ENCODE results near the gene SV2B. TPM values are rescaled to one million over a fixed set of nuclear protein-coding genes. Genes with fewer than 3 reads are reported as not detected.

The SV2B gene
- total and polyA plus RNA-seq, 12 donors: 0.16 to 7.5 (median 3.0) TPM

- TF ChIP-seq POLR2A (IDR thresholded peaks at IDR 0.05): no peak
- TF ChIP-seq CTCF (IDR thresholded peaks at IDR 0.05): no peak
- H3K4me1 ChIP-seq (replicated peaks in 1 of 2): no peaks in the 10 kb centered on the region
- no peak for DNase-seq
- no peak overlapping the region for H3K4me3 ChIP-seq
- no peaks in the 10 kb centered on the region for H3K9me3 ChIP-seq (replicated peaks in 1 of 3)
- WGBS, 4 donors: 73 to 78% (median 75%) methylated on average over 7 of the region's 7 CpGs
- no peaks in the 10 kb centered on the region for H3K27me3 ChIP-seq
- intact Hi-C loops (cut with DNase I): no loop called here
- no peak overlapping the region for H3K27ac ChIP-seq
- no peaks in the 10 kb centered on the region for H3K36me3 ChIP-seq (replicated peaks in 1 of 2)
Observed at GRCh38 chr15:91203619-91204203, 103.7 kb downstream of the SV2B start.

- no peak for DNase-seq
- TF ChIP-seq CTCF (IDR thresholded peaks at IDR 0.05) (no peak), POLR2A (IDR thresholded peaks at IDR 0.05) (no peak)
- 64 to 89% (median 70%) methylated on average over 1 of the region's 1 CpG for WGBS, 4 donors
- no peak overlapping the region for H3K27ac ChIP-seq
- no peaks in the 10 kb centered on the region for H3K4me1 ChIP-seq (replicated peaks in 1 of 2)
- intact Hi-C loops (cut with DNase I): no loop called here
- H3K4me3 ChIP-seq: no peak overlapping the region
- H3K36me3 ChIP-seq (replicated peaks in 1 of 2): no peaks in the 10 kb centered on the region
- no peaks in the 10 kb centered on the region for H3K9me3 ChIP-seq (replicated peaks in 1 of 3)
- H3K27me3 ChIP-seq: no peaks in the 10 kb centered on the region
Observed at GRCh38 chr15:91208371-91208770, 108.3 kb downstream of the SV2B start.

- intact Hi-C loops (cut with DNase I): no loop called here
- no peaks in the 10 kb centered on the region for H3K27me3 ChIP-seq
- TF ChIP-seq POLR2A (IDR thresholded peaks at IDR 0.05) (no peak), CTCF (IDR thresholded peaks at IDR 0.05) (no peak)
- no peaks in the 10 kb centered on the region for H3K9me3 ChIP-seq (replicated peaks in 1 of 3)
- no peaks in the 10 kb centered on the region for H3K36me3 ChIP-seq (replicated peaks in 1 of 2)
- 57 to 64% (median 58%) methylated on average over 4 of the region's 4 CpGs for WGBS, 4 donors
- H3K4me3 ChIP-seq: no peak overlapping the region
- H3K4me1 ChIP-seq (replicated peaks in 1 of 2): no peaks in the 10 kb centered on the region
- no peak overlapping the region for H3K27ac ChIP-seq
- no peak for DNase-seq
Observed at GRCh38 chr15:91209318-91209717, 109.3 kb downstream of the SV2B start.

DNA sequence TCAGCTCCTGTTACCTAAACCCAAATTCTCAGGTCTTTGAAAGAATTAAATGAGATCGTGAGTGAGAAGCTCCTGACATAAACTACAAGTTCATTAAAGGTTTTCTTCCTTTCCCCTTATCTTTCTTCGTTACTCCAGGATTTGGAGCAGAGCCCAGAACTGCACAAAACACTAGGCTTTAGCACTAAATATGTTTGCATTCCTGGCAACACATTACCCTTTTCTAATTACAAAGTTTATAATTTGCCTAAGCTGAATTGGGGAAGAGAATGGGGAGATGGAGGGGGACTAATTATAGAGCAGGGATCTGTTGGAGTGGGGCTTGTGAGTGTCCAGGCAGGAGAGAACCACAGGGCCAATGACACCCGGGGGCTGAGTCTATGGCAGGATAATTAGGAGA is 109.7 kb downstream of the SV2B start:
- WGBS, 4 donors: 37 to 46% (median 38%) methylated on average over 3 of the region's 3 CpGs
- intact Hi-C loops (cut with DNase I): no loop called here
- peak in 1 of 7 donors; percentile 4 for DNase-seq

More for the DNA sequence above, 109.7 kb downstream of the SV2B start:
- no peak for TF ChIP-seq CTCF (IDR thresholded peaks at IDR 0.05)
- no peak for TF ChIP-seq POLR2A (IDR thresholded peaks at IDR 0.05)
- no peaks in the 10 kb centered on the region for H3K4me1 ChIP-seq (replicated peaks in 1 of 2)
- H3K27me3 ChIP-seq: no peaks in the 10 kb centered on the region
- no peaks in the 10 kb centered on the region for H3K9me3 ChIP-seq (replicated peaks in 1 of 3)
- no peak overlapping the region for H3K27ac ChIP-seq
- H3K36me3 ChIP-seq (replicated peaks in 1 of 2): no peaks in the 10 kb centered on the region
- H3K4me3 ChIP-seq: no peak overlapping the region

Measured in adrenal gland (tissue), 12 donors.